GM19455 (cell line): ENCODE data around the gene RFTN1.

ENCODE experiments used
- ATAC-seq: cut with Tn5 transposase; IDR thresholded peaks from one replicate; pipeline ENCODE4 v1.9.1; 2021; ENCODE audit not compliant: unreplicated experiment

The RFTN1 gene

GRCh38 chr3:16439163-16439847 is 74.2 kb downstream of the RFTN1 start:
- ATAC-seq: no peak

GRCh38 chr3:16437640-16438039 is 75.9 kb downstream of the RFTN1 start:
- ATAC-seq: no peak

- ATAC-seq: peak; percentile 93
Observed at GRCh38 chr3:16433701-16434151, 79.8 kb downstream of the RFTN1 start.

GRCh38 chr3:16432714-16433113 is 80.8 kb downstream of the RFTN1 start:
- ATAC-seq: no peak

GRCh38 chr3:16430717-16431630 is 82.5 kb downstream of the RFTN1 start:
- ATAC-seq: no peak

GRCh38 chr3:16429086-16429485 is 84.4 kb downstream of the RFTN1 start:
- ATAC-seq: no peak

GRCh38 chr3:16428612-16429011 is 84.9 kb downstream of the RFTN1 start:
- no peak for ATAC-seq

DNA sequence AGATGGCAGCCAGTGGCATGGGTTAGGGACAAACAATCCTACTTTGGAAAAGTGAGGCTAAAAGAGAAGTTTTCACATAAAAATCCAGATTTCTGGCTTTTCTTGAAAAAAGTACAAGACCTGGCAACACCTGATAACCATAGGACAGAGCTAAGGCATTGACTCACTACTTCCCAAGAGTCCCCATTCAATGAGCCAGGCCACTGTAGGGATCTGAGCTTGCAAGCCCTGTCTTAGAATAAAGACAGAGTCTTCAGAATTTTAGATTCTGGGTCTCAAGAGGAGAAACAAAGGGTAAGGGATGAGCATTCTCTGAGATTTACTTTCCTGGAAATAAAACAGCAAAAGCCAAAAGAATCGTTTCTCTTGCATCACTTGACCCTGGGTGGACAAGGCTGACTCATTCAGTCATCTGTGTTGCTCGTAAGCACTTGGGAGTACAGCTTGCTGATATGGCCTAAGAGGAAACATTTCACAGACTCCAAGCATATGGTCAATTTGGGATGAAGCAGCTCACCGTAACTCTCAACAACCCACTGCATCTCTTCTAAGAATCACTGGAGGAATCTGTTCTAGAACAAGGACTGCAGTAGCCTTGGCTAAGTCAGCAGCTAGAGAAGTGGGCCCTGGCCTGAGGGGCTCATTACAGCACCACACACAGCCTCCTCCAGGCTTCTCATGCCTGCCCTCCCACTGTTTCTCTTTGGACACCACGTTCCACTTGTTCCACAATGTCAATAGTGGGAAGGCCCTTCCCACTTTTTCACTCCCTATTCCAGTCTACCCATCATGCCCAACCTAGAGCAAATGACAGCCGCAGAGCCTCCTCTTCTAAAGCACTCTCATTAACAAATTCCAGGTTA is 86.2 kb downstream of the RFTN1 start:
- ATAC-seq: no peak

GRCh38 chr3:16426665-16427064 is 86.8 kb downstream of the RFTN1 start:
- no peak for ATAC-seq

DNA sequence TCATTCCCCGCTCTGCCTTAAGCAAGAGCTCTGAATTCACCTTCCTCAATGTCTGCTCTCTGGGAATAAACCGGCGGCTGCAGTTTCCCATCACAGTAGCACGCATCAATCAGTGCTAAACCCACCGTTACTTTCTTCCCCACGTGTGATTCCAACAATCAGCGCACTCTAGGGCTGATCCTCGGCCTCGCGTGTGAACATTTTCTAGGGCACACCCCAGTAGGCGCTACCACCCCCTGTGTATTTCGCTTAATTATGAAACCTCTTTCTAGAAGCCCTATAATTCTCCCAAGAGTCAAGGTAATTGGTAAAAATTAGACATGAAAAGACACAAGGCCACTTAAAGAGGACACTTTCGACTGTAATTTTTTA is 87.5 kb downstream of the RFTN1 start:
- no peak for ATAC-seq

GRCh38 chr3:16425398-16426028 is 88.0 kb downstream of the RFTN1 start:
- no peak for ATAC-seq

DNA sequence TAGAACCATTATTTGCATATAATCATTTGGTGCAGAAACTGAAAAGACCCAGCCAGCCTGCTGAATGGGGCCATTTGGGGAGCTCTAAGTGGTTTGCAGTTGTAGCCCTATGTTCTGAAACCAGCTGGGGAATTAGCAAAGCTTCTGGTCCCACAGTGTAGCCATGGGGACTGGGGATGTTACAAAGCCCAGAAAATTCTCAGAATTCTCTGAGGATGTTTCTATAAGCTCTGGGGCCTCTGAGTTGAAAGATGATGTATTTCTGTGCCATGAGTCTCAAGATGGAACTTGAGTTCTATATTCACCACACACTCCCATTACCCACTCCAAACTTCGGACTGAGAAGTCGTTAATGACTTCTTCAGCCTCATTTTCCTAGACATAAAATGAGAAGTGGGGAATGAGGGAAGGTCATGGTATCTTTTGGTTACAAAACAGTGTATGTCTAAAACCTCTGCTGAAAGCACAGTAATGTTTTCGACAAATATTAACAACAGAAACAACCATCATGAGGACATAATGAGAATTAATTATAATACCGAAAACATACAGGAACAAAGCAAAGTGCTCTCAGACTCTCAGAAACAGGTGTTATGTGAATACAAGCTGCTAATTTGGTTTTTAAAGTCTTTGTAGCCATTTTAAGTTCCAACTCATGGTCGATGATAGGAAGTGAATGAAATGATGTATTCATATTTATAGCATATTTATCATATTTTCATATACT is 89.4 kb downstream of the RFTN1 start:
- peak; percentile 95 for ATAC-seq

DNA sequence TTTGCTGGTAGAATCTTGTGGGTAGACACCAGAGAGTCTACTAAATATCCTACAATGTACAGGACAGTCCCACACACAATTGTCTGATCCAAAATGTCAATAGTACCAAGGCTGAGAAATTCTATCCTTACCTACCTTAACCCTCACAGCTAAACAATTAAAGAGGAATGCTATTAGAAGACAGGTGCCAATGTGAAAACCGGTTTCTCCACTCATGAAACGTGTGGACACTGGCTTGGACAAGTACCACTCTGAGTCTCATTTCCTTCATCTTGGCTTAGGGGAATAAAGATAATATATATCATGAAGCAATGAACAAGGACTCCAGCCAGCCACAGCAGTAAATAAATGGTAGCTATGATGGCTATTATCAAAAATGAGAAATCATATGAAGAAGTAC is 90.2 kb downstream of the RFTN1 start:
- ATAC-seq: no peak

DNA sequence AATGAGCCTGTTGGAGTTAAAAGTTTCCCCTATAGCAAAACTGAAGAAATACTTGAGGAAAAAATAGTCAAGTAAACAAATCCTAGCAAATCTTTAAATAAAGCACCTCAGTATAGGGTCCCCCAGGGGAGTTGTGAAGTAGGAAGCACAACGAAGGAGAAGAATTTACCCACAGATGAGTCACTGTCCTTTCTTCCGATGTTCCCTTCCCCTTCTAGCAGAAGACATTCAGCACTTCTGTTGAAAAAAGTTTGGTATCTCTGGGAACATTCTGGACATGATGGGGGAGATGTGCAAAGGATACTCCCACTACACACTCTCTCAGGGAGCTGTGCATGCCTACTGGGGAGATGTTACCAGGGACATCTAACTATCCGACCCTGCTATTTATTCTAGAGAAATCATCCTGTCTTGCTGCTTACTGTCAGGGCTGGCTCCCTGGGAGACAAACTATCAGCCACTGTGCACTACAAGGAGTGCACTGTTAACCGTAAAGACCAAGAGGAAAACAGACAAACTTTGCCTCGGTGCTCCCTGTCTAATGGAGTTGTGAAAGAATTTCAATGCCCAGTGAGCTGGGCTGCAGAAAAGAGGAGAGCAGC is 93.8 kb downstream of the RFTN1 start:
- ATAC-seq: no peak

- no peak for ATAC-seq
Observed at GRCh38 chr3:16417945-16418739, 95.4 kb downstream of the RFTN1 start.

- ATAC-seq: no peak
Observed at GRCh38 chr3:16415911-16416476, 97.5 kb downstream of the RFTN1 start.

GRCh38 chr3:16413321-16413720 is 100.2 kb downstream of the RFTN1 start:
- ATAC-seq: no peak

GRCh38 chr3:16412192-16412800 is 101.2 kb downstream of the RFTN1 start:
- ATAC-seq: no peak
